Measurements from ENCODE around the gene STAT1.

The STAT1 gene

DNA sequence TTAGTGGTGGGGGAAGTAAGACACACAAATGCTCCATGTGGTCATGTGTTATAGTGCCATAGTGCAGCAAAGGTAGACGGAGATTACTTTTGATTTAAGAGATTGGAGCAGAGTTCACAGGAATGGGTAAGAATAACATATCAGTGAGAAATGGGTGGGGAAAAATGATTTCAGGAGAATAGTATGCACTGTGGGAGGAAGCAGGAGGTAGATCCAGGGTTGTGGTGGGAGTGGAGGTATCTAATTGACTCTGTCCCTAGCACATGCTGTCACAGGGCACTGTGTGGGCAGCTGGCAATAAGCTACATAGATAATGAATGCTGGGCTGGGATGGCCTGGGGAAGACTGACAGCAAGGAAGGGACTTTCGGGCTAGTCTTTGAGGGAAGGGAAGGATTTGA is 65.3 kb downstream of the STAT1 start:
- DNase-seq: no peak

DNA sequence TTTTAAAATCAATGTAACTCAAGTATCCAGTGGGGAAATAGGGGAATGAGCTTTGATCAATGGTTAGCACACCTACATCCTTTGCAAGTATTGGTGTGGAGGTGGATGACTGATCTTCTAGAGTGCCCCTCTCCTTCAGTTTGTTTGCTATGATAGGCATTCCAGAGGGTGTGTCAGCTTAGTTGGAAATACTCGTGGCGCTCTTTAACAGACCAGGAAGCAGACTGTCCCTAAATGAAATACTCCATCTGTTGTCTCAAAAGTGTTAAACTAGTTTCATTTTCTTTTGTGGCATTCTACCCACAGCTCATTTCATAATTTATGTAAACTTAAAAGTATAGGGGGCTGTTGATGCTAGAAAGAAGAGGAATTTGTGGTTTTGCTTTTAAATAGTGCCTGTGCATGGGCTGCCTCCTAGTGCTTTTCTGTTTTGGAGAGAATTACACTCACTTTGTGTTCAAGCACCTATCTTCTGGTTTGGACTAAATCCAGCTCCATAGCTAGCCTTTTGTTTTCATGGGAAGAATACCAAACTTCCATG is 66.2 kb downstream of the STAT1 start:
- DNase-seq: no peak

DNA sequence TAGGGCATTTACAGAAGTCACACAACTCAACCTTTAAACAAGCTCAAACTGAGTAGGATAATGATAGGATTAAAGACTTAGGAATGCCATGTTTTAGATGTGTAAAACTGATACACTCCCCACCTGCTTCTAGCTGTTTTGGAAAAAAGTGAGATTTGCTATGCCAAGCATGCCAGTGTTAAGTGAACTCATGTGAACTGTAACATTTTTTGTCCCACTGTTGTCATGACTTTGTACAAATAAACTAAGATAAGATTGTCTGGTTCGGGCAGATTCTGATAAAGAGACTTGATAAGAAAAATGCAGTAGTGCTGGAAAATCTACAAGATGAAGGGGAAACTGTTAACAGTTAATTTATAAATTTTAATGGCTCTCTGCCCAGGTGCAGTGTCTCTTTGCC is 66.8 kb downstream of the STAT1 start:
- DNase-seq: no peak

DNA sequence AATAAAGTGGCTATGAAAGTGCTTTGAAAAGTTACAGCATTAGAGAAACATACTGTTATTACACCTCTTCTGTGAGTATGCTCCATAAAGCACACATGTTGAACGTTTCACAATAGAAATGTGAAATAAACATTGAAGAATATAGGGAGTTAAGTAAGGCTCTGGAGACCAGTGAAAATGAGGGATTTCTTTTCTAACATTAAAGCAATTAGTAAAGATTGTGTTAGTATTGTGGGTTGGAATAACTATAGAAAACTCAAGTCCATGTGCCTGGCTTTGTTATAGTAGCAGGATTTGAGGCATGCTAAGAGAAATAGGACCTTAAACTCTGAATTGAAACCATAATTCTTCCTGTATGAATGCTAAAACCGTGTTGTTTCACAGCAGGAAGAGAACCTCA is 70.3 kb downstream of the STAT1 start:
- no peak for DNase-seq

DNA sequence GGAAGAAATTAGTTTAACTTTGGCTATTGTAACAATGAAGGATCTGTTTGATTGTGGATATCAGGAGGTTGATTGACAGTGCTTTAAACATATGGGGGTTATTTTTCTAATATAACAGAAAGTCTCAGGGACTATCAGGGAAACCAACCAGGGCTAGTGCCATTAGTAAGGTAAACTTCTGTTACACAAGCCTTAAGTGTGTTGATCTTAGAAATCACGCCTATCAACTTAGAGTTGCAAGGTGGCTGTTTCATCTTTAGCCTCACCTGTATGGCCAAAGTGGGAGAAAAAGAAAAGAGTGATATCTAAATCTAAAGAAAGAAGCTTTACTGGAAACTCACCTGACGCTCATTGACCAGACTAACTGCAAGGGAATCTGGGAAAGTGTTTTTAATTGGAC is 71.3 kb downstream of the STAT1 start:
- DNase-seq: no peak

DNA sequence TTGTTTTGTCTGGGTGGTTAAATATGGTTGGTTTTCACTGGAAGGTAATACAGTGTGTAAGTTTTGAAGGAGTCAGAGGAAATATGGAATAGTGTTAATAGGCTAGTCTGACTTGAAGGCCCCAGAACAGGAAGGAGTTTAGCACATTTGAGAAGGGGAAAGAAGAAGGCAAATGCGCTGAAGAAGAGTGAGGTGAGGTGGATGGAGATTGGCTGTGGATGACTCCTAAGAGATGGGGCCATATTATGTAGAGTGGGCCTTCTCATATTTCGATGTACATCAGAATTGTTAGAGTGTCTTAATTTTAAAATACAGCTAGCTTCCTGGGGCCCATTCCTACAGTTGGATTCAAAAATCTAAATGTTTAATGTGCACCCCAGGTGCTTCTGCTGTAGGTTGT is 72.4 kb downstream of the STAT1 start:
- DNase-seq: no peak

DNA sequence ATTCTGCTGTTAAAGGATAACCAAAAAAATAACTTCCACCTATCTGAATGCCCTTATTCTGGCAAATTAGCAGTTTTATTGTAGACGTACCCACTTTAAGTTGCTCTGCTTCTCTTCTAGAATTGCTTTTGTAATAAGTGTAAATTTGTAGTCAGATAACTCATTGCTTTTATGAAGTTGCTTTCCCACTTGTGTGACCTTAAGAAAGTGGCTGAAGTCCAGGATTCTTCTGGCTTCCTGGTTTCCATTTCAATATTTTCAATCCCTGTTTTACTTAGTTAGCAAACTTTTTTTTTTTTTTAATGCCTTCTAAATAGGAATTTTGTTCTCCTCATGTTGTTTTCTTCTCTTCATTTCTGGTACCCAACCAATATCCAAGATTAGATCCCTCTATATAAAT is 73.5 kb downstream of the STAT1 start:
- no peak for DNase-seq

DNA sequence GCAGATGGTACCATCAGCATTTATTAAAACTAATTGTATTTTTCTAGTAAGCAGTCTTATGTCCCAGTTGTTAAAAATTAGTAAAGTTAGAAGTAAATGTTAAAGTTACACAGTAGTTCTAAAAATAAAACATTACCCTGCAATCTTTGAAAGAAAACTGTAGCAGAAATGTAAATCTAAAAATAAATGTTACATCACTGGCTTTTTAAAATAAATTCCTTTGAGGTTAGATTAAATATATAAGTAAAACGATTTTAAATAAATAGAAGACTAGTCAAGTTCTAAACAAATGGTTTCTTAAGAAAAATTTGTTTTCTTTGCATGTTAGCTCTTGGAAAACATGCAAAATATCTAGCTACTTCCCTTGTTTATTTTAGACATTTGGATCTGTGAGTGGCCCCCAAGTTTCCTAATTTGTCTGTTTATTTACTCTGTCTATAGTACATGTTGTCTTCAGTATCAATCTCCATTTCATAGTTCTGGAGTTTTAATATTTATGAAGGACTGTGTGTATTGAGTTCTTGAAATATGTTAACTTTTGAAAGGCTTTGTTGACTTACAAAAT is 75.1 kb downstream of the STAT1 start:
- no peak for DNase-seq

DNA sequence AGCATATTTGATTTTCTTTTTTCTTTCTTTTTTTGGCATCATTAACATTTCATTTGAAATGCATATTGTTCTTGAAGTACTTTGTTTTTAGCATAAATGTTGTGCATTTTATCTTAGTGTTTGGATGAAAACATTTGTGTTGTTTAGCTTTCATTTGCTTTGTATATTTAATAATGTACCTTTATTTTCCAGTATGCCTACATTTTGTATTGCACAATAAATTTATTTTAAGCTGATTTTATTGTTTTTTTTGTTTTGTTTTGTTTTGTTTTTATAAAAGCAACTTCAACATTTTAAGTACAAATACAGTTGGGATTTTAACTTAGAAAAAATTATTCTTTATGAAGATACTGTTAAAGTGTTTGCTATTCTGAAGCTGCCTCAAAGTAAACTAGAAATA is 78.9 kb downstream of the STAT1 start:
- no peak for DNase-seq

DNA sequence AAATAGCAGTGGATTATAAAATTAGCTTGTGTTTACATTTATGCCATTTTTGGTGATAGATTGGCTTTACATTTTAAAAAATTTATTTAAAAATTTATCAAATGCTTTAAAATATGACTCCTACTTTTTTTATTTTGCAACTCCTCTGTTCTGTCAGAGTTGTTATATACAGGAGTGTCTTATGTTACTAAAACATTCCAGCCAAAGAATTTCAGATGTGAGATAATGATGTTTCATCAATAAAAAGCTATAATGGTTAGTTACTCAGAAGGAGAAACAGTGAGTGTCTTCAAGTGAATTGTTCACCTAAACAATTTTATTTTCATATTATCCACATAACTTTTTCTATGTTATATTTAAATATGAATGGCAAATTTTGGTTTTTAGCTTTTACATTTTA is 80.6 kb downstream of the STAT1 start:
- DNase-seq: no peak

DNA sequence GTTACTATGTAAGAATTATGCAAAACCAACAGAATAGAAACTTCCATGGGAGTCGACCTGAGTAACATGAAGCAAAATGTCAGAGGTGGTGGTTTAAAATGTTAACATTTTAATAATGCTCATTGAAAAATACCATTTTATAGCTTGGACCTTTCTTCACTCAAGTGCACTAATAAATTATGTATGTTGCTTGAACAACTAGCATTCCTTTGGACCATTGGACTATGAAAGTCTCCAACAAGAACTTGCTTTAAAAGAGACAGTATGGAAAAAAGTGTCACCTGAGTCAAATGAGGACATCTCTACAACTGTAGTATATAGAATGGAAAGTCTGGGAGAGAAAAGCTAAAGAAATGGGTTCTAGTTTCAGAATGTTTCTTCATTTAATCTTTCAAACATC is 81.5 kb downstream of the STAT1 start:
- DNase-seq: no peak

DNA sequence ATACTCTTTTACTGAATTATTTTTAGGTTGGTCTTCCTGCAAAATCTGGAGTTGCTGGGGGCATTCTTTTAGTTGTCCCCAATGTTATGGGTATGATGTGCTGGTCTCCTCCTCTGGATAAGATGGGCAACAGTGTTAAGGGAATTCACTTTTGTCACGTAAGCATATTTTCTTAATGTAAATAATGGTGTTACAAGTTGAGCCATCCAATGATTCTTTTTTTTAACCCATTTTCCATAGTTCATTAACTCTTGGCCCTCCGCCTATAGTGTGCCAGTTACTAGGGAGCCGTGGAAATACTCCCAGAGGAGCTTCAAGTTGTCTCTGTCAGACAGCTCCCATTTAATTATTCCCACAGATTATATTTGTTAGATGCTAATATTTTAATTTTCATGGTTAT is 83.6 kb downstream of the STAT1 start:
- no peak for DNase-seq

DNA sequence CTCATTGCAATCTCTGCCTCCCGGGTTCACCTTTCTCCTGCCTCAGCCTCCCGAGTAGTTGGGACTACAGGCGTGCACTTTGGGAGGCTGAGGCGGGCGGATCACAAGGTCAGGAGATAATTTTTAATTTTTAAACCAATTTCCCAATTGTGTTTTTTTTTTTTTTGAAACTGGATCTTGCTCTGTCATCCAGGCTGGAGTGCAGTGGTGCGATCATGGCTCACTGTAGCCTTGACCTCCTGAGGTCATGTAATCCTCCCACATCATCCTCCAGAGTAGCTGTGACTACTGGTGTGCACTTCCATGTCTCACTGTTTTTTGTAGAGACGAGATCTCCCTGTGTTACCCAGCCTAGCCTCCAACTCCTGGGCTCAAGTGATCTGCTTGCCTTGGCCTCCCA is 84.1 kb downstream of the STAT1 start:
- no peak for DNase-seq

DNA sequence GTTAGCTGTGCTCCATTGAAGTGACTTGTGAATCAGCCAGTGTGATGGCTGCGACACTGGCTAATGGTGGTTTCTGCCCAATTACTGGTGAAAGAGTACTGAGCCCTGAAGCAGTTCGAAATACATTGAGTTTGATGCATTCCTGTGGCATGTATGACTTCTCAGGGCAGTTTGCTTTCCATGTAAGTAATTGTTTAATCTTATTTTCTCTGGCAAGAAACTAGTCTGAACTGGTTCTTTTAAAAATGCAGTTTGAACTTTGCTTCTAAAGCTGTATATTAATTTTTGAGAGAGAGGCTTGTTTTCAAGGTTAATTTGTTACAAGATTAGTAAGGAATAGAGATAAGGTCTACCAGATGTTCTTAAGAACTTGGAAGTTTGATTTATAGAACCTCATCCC is 86.7 kb downstream of the STAT1 start:
- DNase-seq: no peak

DNA sequence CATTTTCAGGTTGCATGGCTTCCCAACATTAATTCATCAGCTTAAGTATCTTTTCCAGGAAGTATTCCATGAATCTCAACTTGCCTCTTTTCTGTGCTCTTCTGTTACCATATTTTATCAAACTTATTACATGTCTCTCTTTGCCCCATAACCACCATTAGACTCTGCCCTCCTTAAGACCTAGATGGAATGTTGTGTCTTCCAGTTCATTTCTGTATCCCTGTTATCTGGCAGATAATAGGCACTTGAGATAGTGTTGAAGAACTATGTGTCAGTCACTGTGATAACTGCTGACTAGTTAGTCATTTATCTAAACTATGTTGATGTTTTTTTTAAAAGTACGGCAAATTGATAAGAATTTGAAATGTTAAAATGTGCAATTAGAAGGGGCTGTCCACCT is 91.6 kb downstream of the STAT1 start:
- no peak for DNase-seq

DNA sequence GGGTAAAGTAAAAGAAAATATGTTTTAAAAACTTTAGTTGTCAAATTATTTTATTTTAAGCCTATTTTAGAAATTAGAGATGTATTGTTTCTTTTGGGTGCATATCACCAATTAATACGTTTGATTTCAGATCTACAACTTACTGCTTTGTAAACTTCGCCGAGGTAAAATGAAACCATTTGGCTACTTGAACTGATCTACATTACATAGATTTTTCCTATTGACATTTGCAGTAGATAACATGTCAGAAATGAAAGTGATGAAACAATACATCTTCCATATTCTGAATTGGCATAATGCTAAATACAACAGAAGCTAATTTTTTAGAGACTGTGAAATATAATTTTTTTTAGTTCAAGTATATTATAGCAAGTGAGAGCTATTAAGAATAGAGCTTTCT is 93.9 kb downstream of the STAT1 start:
- no peak for DNase-seq
